Thymus (tissue), 11 donors: ENCODE data around the gene FAM151A. TPM values are rescaled to one million over a fixed set of nuclear protein-coding genes. Genes with fewer than 3 reads are reported as not detected.
"Not testable (repeated sequence)": the region's sequence is repeated elsewhere in the genome, so short reads cannot be mapped to it uniquely, and the experiment has no call there.

Experiments
- DNase-seq, 9 donors: peaks; one replicate each; pipeline ENCODE4 v3.0.0-alpha.2; 2013; ENCODE audit warnings: low spot score in 9 of 9, low read depth in 6 of 9, missing footprints in 1 of 9
- H3K27ac ChIP-seq, 2 donors: one replicate each; pipeline ENCODE4 v1.5.1; 2013; ENCODE audit warnings: control low read depth in 1 of 2, low read depth in 1 of 2, low read length in 1 of 2, mild to moderate bottlenecking in 1 of 2, moderate library complexity in 1 of 2
- H3K27me3 ChIP-seq, 2 donors: one replicate each; pipeline ENCODE4 v1.5.1; 2013; ENCODE audit warnings: low read length in 1 of 2; ENCODE audit not compliant: control insufficient read depth in 2 of 2, insufficient read depth in 1 of 2
- H3K36me3 ChIP-seq, 2 donors: one replicate each; pipeline ENCODE4 v1.5.1; 2013; ENCODE audit warnings: low read length in 1 of 2, mild to moderate bottlenecking in 1 of 2, moderate library complexity in 1 of 2; ENCODE audit not compliant: control insufficient read depth in 2 of 2, insufficient read depth in 2 of 2
- H3K4me1 ChIP-seq, 2 donors: one replicate each; pipeline ENCODE4 v1.5.1; 2013; ENCODE audit warnings: low read length in 2 of 2; ENCODE audit not compliant: control insufficient read depth in 2 of 2, insufficient read depth in 2 of 2
- H3K4me3 ChIP-seq, 2 donors: one replicate each; pipeline ENCODE4 v1.5.1; 2013; ENCODE audit warnings: low read length in 2 of 2, control low read depth in 1 of 2, mild to moderate bottlenecking in 1 of 2
- H3K9me3 ChIP-seq, 2 donors: one replicate each; pipeline ENCODE4 v1.5.1; 2013; ENCODE audit warnings: low read length in 1 of 2, mild to moderate bottlenecking in 1 of 2; ENCODE audit not compliant: control insufficient read depth in 2 of 2, insufficient read depth in 1 of 2
- WGBS: extraction: QIAGEN DNeasy Blood & Tissue Kit; methylation state at CpG from one replicate; pipeline ENCODE4 v1.1.7; 2013; 5-methylcytosine and 5-hydroxymethylcytosine counted together
- polyA plus RNA-seq: library from polyadenylated mRNA; stranded (reverse); fragments of 200-250 nt; gene quantifications from one replicate; pipeline ENCODE4 v1.2.3, GENCODE V29; 2013
- total RNA-seq: library from RNA; stranded (reverse); fragments of 120-200 nt; gene quantifications from one replicate; pipeline ENCODE4 v1.2.4, GENCODE V29; 2013
- donor health status: healthy.

FAM151A gene
- total and polyA plus RNA-seq, 2 donors = 0.47 to 1.6 TPM

- no peaks in the 10 kb centered on the region for H3K27me3 ChIP-seq
- no peak within 1 kb of the TSS for H3K27ac ChIP-seq
- no peak within 1 kb of the TSS for H3K4me3 ChIP-seq
- H3K36me3 ChIP-seq = no peaks in the 10 kb centered on the region
- peaks cover 1 to 16% of the 10 kb centered on the region in 2 donors for H3K9me3 ChIP-seq
- no peaks in the 10 kb centered on the region for H3K4me1 ChIP-seq
- no peak for DNase-seq
- WGBS = 94% methylated on average over 8 of the region's 8 CpGs
Measured at GRCh38 chr1:54640863-54641836, 17.8 kb upstream of the FAM151A start, which contains the start of gene MROH7. MROH7 (plus strand) TSS chr1:54641786; CDS start chr1:54652927, 11,141 bp downstream.

- peaks cover 1 to 16% of the 10 kb centered on the region in 2 donors for H3K9me3 ChIP-seq
- no peaks in the 10 kb centered on the region for H3K36me3 ChIP-seq
- no peaks in the 10 kb centered on the region for H3K4me1 ChIP-seq
- no peaks in the 10 kb centered on the region for H3K27me3 ChIP-seq
- no peak for DNase-seq
- H3K4me3 ChIP-seq = no peak overlapping the region
- H3K27ac ChIP-seq = no peak overlapping the region
- WGBS = 79% methylated on average over 4 of the region's 4 CpGs
Measured at GRCh38 chr1:54640361-54640760, 17.0 kb upstream of the FAM151A start.

GRCh38 chr1:54636461-54637446 is 13.4 kb upstream of the FAM151A start:
- not testable (repeated sequence) for H3K9me3 ChIP-seq, H3K4me1 ChIP-seq, H3K27ac ChIP-seq, H3K36me3 ChIP-seq, DNase-seq, H3K4me3 ChIP-seq, H3K27me3 ChIP-seq
- WGBS = 80% methylated on average over 14 of the region's 14 CpGs

DNA sequence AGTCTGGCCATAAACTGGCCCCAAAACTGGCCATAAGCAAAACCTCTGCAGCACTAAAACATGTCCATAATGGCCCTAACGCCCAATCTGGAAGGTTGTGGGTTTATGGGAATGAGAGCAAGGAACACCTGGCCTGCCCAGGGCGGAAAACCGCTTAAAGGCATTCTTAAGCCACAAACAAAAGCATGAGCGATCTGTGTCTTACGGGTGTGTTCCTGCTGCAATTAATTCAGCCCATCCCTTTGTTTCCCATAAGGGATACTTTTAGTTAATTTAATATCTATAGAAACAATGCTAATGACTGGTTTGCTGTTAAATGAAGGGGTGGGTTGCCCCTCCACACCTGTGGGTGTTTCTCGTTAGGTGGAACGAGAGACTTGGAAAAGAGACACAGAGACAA is 12.5 kb upstream of the FAM151A start:
- not testable (repeated sequence) for H3K9me3 ChIP-seq, H3K4me1 ChIP-seq, H3K36me3 ChIP-seq, H3K27ac ChIP-seq, H3K4me3 ChIP-seq, DNase-seq, H3K27me3 ChIP-seq
- WGBS = 91% methylated on average over 7 of the region's 7 CpGs

- Histone ChIP-seq H3K27me3 (no peaks in the 10 kb centered on the region), H3K4me1 (no peaks in the 10 kb centered on the region)
- no peak for DNase-seq
Measured at GRCh38 chr1:54627196-54627595, 3.9 kb upstream of the FAM151A start.

DNA sequence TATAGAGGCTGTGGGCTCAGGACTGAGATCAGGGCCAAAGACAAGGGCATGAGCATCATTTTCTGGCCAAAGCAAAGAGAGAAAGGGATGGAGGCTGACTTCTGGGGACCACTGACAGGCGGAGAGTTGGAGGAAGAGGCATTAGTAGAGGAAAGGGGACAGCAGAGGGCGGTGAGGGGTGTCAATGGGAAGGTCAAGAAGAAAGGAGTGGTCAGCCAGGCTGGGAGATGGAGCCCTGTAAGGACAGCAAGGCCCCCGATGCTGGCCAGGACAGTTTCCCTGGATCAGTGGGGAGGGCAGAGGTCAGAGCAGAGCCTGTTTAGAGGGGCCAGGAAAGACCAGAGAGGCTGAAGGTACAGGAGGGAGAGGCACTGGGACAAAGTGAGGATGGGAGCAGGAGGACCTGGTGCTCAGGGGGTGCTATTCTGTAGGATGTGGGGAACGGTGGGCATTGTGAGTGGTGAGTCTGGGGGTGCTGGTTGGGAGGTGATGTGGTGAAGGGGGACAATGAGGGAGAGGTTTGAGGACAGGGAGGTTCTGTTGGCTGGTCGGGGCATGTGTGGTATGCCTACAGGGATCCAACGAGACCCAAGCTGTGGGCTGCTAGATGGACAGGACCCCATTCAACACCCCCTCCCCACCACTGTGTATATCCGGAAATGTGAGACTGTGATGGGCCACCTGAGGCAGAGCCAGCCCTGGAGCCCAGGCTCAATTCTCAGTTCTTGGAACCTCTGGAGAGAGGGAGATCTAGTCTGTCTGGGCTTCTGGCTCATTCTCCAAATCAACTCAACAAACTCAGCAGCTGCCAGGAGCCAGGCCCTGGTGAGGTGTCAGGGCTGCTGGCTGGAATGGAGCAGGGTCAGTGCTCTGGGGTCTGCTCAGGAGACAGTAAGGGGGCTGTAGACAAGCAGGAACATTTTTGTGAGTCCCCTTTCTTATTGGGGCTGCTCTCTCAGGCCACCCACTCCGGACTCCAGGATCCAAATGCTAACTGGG is 1.4 kb upstream of the FAM151A start:
- H3K4me1 ChIP-seq = no peaks in the 10 kb centered on the region
- no peaks in the 10 kb centered on the region for H3K36me3 ChIP-seq
- no peak overlapping the region for H3K4me3 ChIP-seq
- no peak for DNase-seq
- H3K9me3 ChIP-seq = no peaks in the 10 kb centered on the region
- 86% methylated on average over 8 of the region's 8 CpGs for WGBS
- H3K27ac ChIP-seq = no peak overlapping the region
- no peaks in the 10 kb centered on the region for H3K27me3 ChIP-seq

More at GRCh38 chr1:54627196-54627595, 3.9 kb upstream of the FAM151A start:
- H3K4me3 ChIP-seq = no peak overlapping the region
- no peaks in the 10 kb centered on the region for H3K9me3 ChIP-seq
- WGBS = 94% methylated on average over 10 of the region's 10 CpGs
- H3K36me3 ChIP-seq = no peaks in the 10 kb centered on the region
- H3K27ac ChIP-seq = no peak overlapping the region

- H3K4me3 ChIP-seq = no peak overlapping the region
- H3K27ac ChIP-seq = no peak overlapping the region
- no peak for DNase-seq
- H3K27me3 ChIP-seq = no peaks in the 10 kb centered on the region
- no peaks in the 10 kb centered on the region for H3K4me1 ChIP-seq
- no peaks in the 10 kb centered on the region for H3K9me3 ChIP-seq
- 98% methylated on average over 8 of the region's 8 CpGs for WGBS
- H3K36me3 ChIP-seq = no peaks in the 10 kb centered on the region
Measured at GRCh38 chr1:54619749-54620148, 3.6 kb downstream of the FAM151A start.

DNA sequence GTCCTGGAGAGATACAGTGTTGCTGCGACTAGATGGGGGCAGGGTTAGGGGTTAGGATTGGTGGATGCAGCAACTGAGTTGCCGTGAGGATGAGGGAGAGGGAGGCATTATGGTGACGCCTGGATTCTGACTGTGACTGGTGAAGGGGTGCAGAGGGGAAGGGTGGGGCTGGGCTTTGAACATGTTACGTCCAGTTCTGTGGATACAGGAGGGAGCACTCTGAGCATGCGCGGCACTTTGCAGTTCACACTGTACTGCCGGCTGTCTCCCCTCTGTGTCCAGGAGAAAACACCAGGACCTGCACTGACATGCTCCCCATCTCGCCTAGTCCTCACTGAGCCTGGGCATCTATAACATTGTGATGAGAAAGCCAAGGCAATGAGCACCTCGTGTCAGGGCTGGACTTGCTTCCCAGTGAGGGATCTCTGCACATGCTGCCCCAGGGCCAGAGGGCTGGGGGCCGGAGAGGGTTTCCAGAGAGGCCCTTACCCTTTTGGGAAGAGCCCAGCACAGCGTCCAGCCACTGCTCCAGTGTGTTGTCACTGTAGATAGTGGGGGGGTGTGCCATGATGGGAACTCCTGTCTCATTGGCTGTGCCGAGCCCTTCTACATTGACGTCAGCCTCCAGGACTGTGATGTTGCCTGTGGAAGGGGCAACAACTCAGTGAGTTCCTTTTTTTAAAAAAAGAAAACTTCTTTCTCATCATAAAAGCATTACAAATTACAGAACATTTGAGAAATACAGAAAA is 7.6 kb downstream of the FAM151A start:
- H3K36me3 ChIP-seq = no peaks in the 10 kb centered on the region
- no peaks in the 10 kb centered on the region for H3K9me3 ChIP-seq
- H3K27me3 ChIP-seq = no peaks in the 10 kb centered on the region
- H3K4me3 ChIP-seq = no peak overlapping the region
- DNase-seq = no peak
- H3K4me1 ChIP-seq = no peaks in the 10 kb centered on the region
- no peak overlapping the region for H3K27ac ChIP-seq
- 92% methylated on average over 13 of the region's 13 CpGs for WGBS
